GM12892 (cell line): ENCODE data around the gene FAM174C.

Experiments
- POLR2A ChIP-seq: IDR thresholded peaks from 2 replicates; pipeline ENCODE4 v1.6.1; 2011; ENCODE audit warnings: low read depth, low read length, control low read depth
- POLR2AphosphoS5 ChIP-seq: IDR thresholded peaks from 2 replicates; pipeline ENCODE4 v1.6.1; 2011; ENCODE audit warnings: low read depth, low read length, control low read depth
- TAF1 ChIP-seq: IDR thresholded peaks from 2 replicates; pipeline ENCODE4 v1.6.1; 2011; ENCODE audit warnings: low read depth, mild to moderate bottlenecking, control low read depth, low read length, borderline replicate concordance

GRCh38 chr19:1308718-1309117, 33.4 kb downstream of the FAM174C start:
- TF ChIP-seq POLR2A: no peak
- TF ChIP-seq TAF1: no peak
- no peak for TF ChIP-seq POLR2AphosphoS5
